HG02938 (cell line): Measurements from ENCODE around the gene CCBE1.

Experiments used
- ATAC-seq: cut with Tn5 transposase; IDR thresholded peaks from one replicate; pipeline ENCODE4 v1.9.1; 2021; ENCODE audit warnings: mild to moderate bottlenecking, moderate library complexity; ENCODE audit not compliant: unreplicated experiment

Gene CCBE1

GRCh38 chr18:59623456-59624368, 73.5 kb downstream of the CCBE1 start:
- ATAC-seq = no peak

GRCh38 chr18:59621027-59621426, 76.2 kb downstream of the CCBE1 start:
- ATAC-seq = no peak

- ATAC-seq = no peak
These were observed 76.8 kb downstream of the CCBE1 start for GRCh38 chr18:59620381-59620780.

GRCh38 chr18:59619816-59620215, 77.4 kb downstream of the CCBE1 start:
- no peak for ATAC-seq

- ATAC-seq = no peak
These were observed 79.7 kb downstream of the CCBE1 start for GRCh38 chr18:59617468-59617932.

GRCh38 chr18:59616501-59616900, 80.7 kb downstream of the CCBE1 start:
- no peak for ATAC-seq

GRCh38 chr18:59613903-59614302, 83.3 kb downstream of the CCBE1 start:
- no peak for ATAC-seq

- no peak for ATAC-seq
These were observed 84.8 kb downstream of the CCBE1 start for GRCh38 chr18:59612381-59612780.

- ATAC-seq = no peak
These were observed 86.6 kb downstream of the CCBE1 start for GRCh38 chr18:59610546-59611140.

- ATAC-seq = no peak
These were observed 87.6 kb downstream of the CCBE1 start for GRCh38 chr18:59609654-59610053.

GRCh38 chr18:59607471-59607870, 89.8 kb downstream of the CCBE1 start:
- ATAC-seq = no peak

GRCh38 chr18:59607078-59607379, 90.2 kb downstream of the CCBE1 start:
- no peak for ATAC-seq

GRCh38 chr18:59606193-59607077, 90.8 kb downstream of the CCBE1 start:
- ATAC-seq = no peak

- no peak for ATAC-seq
These were observed 91.5 kb downstream of the CCBE1 start for GRCh38 chr18:59605633-59606192.

- no peak for ATAC-seq
These were observed 92.3 kb downstream of the CCBE1 start for GRCh38 chr18:59604877-59605276.

- no peak for ATAC-seq
These were observed 100.2 kb downstream of the CCBE1 start for GRCh38 chr18:59597049-59597448.

- ATAC-seq = no peak
These were observed 103.9 kb downstream of the CCBE1 start for GRCh38 chr18:59593291-59593717.

- no peak for ATAC-seq
These were observed 104.6 kb downstream of the CCBE1 start for GRCh38 chr18:59592624-59593023.

- ATAC-seq = no peak
These were observed 114.8 kb downstream of the CCBE1 start for GRCh38 chr18:59582395-59582794.

GRCh38 chr18:59579509-59579908, 117.7 kb downstream of the CCBE1 start:
- no peak for ATAC-seq

GRCh38 chr18:59577386-59577655, 119.9 kb downstream of the CCBE1 start:
- no peak for ATAC-seq
